GM12878 (cell line): Measurements from ENCODE around the gene UST.

Source experiments
- NRF1 ChIP-seq: conservative IDR thresholded peaks from 2 replicates; pipeline ENCODE4 v1.6.1; 2011; ENCODE audit warnings: mild to moderate bottlenecking, low read depth, low read length, improper control_type of control experiment
- RBBP5 ChIP-seq: fragments of 200-600 bp; sonication (generic); conservative IDR thresholded peaks from 2 replicates; pipeline ENCODE4 v1.6.1; 2016
- ZNF24 ChIP-seq: fragments of 450-650 bp; IDR thresholded peaks from 2 replicates; pipeline ENCODE4 v1.6.1; 2017; ENCODE audit warnings: antibody characterized with exemption, mild to moderate bottlenecking
- TF ChIP-seq, protein P1 (sequence below), 3 experiments: IDR thresholded peaks in 2 of 3; conservative IDR thresholded peaks in 1 of 3; 2 replicates each; pipeline ENCODE4 v1.5.1; 2011; ENCODE audit warnings: low read depth in 3 of 3, low read length in 3 of 3, mild to moderate bottlenecking in 3 of 3, control low read depth in 2 of 3, moderate library complexity in 2 of 3, inconsistent platforms in 1 of 3, mixed read lengths in 1 of 3; ENCODE audit not compliant: control insufficient read depth in 2 of 3, insufficient read depth in 1 of 3; ENCODE audit errors: extremely low read depth in 1 of 3

DNA sequence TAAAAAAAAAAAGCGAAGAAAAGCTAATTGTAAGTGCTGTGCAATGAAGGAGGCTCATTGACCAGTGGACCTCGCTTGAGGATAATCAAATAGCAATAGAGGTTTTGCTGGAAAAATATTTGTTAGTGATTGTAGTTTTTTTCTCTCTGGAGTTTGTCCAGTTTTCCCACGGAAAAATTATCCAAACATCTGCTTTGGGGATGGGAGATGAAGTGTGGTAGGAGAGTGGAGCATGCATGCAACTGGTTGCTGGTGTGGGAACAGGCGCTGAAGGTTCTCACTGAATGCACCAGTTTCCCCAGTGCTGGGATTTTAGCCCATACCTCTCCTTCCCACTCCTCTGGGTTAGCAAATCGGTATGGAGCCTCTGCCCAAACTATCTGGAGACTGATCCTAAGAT lies 288.9 kb downstream of the UST start:
- TF ChIP-seq RBBP5 (no peak), NRF1 (no peak), ZNF24 (no peak)
- TF ChIP-seq, protein P1, sequence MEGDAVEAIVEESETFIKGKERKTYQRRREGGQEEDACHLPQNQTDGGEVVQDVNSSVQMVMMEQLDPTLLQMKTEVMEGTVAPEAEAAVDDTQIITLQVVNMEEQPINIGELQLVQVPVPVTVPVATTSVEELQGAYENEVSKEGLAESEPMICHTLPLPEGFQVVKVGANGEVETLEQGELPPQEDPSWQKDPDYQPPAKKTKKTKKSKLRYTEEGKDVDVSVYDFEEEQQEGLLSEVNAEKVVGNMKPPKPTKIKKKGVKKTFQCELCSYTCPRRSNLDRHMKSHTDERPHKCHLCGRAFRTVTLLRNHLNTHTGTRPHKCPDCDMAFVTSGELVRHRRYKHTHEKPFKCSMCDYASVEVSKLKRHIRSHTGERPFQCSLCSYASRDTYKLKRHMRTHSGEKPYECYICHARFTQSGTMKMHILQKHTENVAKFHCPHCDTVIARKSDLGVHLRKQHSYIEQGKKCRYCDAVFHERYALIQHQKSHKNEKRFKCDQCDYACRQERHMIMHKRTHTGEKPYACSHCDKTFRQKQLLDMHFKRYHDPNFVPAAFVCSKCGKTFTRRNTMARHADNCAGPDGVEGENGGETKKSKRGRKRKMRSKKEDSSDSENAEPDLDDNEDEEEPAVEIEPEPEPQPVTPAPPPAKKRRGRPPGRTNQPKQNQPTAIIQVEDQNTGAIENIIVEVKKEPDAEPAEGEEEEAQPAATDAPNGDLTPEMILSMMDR (IDR thresholded peaks at IDR 0.05 in 2 of 3, conservative IDR thresholded peaks at IDR 0.05 in 1 of 3; ENCODE audit: control insufficient read depth in 2 of 3, extremely low read depth in 1 of 3, insufficient read depth in 1 of 3, low read depth in 3 of 3, low read length in 3 of 3): no peak
